GM18517 (cell line): ENCODE data around the gene DGCR6L.
"Not testable (repeated sequence)": the region's sequence is repeated elsewhere in the genome, so short reads cannot be mapped to it uniquely, and the experiment has no call there.

ENCODE experiments used
- ATAC-seq: cut with Tn5 transposase; IDR thresholded peaks from one replicate; pipeline ENCODE4 v1.9.1; 2021; ENCODE audit warnings: mild to moderate bottlenecking, moderate library complexity; ENCODE audit not compliant: unreplicated experiment

DGCR6L gene

GRCh38 chr22:20277936-20278635 is 41.8 kb downstream of the DGCR6L start:
- not testable (repeated sequence) for ATAC-seq

- no peak for ATAC-seq
Measured at GRCh38 chr22:20276468-20276867, 43.4 kb downstream of the DGCR6L start.

GRCh38 chr22:20275836-20276235 is 44.0 kb downstream of the DGCR6L start:
- no peak for ATAC-seq

DNA sequence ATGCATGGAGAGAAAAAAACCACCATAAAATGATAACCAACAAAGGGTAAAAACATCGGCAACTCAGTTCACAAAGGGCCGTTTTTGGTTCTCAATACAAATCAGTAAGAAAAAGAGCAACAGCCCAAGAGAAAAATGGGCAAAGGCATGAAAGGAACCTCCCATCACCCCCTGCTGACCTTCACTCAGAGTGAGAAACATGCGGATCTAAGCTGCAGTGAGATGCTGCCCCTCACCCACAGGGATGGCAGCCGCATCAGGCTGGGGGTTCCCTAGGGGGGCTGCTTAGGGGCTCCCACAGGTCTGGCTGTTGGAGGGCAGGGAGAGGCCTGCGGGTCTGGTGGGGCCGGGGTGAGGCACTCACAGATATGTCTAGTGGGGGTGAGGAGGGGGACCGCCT is 44.5 kb downstream of the DGCR6L start:
- not testable (repeated sequence) for ATAC-seq

DNA sequence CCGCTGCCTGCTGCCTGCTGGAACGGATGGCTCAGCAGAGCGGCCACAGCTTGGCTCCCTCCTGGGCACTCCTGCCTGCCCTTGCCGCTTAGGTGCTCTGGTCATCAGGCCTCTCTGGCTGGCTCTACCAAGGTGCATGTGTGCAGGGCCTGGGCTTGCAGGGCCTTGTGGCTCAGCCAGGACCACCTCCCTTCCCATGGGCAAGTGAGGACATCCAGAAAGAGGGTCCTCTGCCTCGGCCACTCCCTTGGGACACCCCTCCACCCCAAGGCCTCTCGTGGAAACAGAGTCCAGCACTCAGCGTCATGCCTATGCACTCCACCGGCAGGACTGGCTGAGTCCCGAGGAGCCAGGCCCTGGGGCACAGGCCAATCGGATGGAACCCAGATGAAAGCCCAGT is 45.5 kb downstream of the DGCR6L start:
- not testable (repeated sequence) for ATAC-seq

- ATAC-seq: no peak
Measured at GRCh38 chr22:20273758-20274181, 46.1 kb downstream of the DGCR6L start.

DNA sequence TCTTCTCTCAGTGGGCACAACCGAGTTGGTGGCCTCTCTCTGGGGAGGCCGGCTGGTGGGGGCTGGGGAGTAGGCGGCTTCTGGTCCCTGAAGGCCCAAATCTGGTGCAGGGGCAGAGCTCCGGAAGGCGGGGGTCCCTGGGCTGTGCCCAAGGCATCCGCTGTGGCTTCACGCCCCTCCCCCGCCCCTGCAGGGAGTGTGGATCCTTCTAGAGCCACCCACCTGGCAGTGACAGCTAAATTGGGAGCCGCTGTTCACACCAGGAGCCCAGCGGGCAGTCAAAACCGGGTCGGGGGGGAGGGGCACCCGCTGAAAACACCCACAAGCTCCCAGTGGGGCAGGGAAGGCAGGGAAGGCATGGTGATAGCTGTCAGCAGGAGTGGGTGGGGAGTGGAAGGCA is 47.2 kb downstream of the DGCR6L start:
- ATAC-seq: no peak

GRCh38 chr22:20272174-20272573 is 47.7 kb downstream of the DGCR6L start:
- no peak for ATAC-seq

DNA sequence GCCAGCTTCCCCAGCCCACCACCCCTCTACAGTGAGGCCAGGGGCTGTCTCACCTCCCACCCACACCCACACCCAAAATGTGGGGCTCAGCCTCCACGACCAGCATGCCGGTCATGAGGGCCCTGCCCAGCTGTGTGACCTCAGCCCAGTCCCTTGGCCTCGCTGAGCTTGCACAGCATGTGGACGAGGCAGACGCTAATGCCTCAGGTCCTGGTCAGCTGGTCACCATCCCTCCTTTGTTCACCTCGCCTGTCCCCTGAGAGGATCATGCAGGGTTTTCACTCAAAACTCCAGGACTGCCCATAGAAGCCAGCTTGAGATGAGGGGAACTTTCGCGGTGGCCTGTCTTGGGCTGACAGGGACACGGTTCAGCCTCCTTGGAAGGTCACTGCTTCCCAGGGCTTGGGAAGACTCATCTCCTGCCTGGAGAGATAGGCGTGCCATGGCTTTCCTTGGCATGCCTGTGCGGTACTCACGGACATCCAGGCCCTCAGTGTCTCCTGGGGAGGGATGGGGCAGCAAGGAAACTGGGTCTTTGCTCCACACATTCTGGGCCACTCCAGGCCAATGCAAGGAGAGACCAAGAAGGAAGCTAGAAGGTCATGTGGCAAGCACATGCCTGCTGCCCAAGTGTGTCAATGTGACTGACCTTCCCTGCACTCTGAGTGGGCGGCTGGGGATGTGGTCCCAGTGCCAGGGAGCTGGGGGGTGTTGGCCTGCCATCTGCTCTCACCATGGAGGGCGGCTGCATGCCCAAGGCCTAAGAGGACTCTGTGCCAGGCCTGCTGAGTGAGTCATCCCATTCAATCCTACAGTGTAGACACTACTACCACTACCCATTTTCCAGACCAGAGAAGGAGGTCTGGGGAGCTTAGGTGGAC is 48.5 kb downstream of the DGCR6L start:
- ATAC-seq: no peak

DNA sequence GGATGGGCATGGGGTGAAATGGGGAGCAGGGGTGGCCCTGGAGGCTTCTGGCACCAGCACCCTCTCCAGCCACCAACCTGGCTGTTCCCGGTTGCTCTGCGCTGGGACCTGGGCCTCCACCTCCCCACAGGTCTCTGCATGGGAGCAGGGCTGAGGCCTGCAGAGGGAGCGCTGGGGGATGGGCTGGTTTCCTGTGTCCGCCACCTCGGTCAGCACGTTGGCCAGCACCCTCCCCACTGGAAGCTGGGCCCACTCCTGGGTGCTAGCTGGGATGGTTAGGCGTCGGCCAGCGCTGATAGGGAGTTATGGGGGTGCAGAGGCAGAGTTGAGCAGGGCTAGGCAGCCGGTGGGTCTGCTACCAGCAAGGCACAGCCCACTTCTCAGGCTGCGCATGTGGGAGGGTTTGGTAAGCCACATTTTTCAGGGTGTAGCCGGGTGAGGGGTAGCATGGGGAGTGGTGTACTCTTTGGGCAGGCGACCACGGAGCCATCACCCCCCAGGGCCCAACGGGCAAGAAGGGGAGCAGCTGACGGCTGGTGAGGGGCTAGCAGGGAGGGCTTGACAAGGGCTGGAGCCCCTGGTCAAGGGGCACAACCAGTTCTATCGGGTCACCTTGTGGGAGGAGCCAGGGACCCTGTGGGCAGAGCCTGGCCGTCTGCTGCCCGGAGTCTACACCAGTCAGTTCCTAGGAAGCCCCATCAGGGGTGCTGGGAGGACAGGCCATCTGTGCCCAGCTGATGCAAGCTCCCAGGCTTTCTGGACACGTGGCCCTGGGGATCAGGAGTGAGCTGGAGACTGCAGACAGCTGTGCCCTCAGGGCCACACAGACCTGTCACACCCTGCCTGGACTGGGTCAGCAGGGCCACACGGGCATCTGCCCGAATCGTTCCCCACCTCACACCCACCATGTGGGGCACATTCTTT is 49.4 kb downstream of the DGCR6L start:
- not testable (repeated sequence) for ATAC-seq

DNA sequence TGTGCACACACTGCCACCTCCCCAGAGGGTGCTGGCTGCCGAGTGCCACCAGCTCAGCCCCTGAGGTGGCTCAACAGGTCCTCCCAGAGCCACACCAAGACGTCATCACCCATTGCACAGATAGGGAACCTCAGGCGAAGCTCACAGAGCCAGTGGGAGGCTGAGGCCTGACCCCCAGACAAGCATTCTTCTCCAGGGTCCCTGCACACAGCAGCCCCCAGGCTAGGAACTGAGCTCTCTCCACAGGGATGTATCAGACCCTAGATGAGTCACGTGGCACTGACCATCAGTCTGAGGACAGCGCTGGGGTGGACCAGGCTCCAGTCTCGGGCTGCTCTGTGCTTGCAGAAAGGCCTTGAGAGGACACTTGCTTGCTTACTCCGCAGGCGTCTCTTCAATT is 50.2 kb downstream of the DGCR6L start:
- not testable (repeated sequence) for ATAC-seq

DNA sequence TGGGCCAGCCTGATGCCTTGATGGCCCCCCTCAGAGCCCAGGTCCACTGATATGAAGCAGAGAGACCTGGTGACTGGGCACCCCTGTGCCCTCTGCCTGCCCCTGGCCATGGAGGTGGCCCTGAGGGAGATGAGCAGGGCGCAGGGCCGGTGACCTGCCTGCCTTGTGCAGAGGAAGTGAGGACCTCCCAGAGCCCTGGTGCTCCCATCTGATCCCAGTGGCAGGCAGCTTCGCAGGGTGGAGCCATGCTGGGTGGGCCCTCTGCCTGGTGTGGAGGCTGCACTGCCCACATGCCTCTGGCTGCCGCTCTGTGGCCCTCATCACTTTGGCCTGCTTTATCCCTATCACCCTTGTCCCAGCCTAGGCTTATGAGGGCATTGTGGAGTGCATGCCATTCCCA is 50.7 kb downstream of the DGCR6L start:
- not testable (repeated sequence) for ATAC-seq

GRCh38 chr22:20268279-20269012 is 51.4 kb downstream of the DGCR6L start, which contains the start of gene RTN4R:
TSS of gene RTN4R (minus strand) at chr22:20268318. CDS start at chr22:20268092, 226 bp downstream.
- no peak for ATAC-seq

- ATAC-seq: no peak
Measured at GRCh38 chr22:20267441-20268278, 52.2 kb downstream of the DGCR6L start.

GRCh38 chr22:20266667-20267440 is 53.0 kb downstream of the DGCR6L start:
- ATAC-seq: not testable (repeated sequence)

DNA sequence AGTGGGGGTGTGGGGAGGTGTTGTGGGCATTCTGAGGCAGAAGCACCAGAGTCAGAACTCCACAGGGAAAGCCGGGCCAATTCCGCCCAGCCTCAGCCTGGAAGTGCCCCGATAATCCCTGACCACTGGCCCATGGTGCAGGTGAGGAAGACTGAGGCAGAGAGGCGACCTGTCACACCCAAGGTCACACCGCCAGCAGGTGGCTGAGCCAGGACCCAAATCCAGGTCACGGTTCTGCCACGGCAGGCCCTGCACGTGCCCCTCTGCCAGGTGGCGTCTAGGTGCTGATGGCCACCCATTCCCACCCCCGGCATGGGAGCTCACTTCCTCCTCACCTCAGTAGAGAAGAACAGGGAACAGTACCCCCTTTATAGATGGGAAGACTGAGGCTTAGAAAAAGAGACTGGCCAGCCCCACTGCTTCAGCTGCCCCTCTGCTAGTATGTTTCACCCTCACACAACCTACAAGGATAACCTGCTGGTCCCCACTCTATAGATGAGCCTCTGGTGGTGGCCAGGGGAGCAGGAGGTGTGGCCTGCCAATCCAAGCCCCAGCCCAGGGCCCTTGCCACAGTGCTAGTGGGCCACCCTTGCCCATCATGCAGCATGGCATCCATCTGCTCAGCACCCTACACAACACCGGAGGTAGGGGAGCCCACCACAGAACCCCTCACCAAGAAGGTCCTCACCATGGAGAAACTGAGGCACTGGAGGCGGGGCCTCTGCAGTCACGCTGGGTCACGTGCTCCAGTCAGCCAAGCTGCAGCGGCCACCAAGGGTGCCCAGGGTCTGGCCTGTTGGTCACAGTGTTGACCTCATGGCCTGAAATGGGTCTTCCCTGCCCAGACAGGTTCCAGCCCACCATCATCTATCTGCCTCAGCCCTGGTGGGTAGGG is 53.8 kb downstream of the DGCR6L start:
- not testable (repeated sequence) for ATAC-seq

- no peak for ATAC-seq
Measured at GRCh38 chr22:20264614-20265452, 55.0 kb downstream of the DGCR6L start.
